Esophagus mucosa (tissue), 1 donor: Measurements from ENCODE around the gene TENT4B. TPM values are rescaled to one million over a fixed set of nuclear protein-coding genes. Genes with fewer than 3 reads are reported as not detected.

ENCODE experiments used
- ATAC-seq: fragments of 200-7000 bp; cut with Tn5 transposase; one replicate; pipeline ENCODE4 v1.9.1; 2020
- total RNA-seq: library from RNA; stranded (reverse); gene quantifications from one replicate; pipeline ENCODE4 v1.2.4, GENCODE V29; 2023
- donor health status: DM: yes; HTN: yes; CAD: no.

TENT4B gene
- total RNA-seq, 1 donor from 2014 or later = 6.7 TPM

GRCh38 chr16:50260206-50261159 is 107.4 kb downstream of the TENT4B start:
- ATAC-seq = no peak

GRCh38 chr16:50261160-50261706 is 108.1 kb downstream of the TENT4B start:
- no peak for ATAC-seq

GRCh38 chr16:50261707-50262235 is 108.7 kb downstream of the TENT4B start:
- ATAC-seq = no peak

- ATAC-seq = no peak
Measured at GRCh38 chr16:50263060-50263909, 110.2 kb downstream of the TENT4B start.

GRCh38 chr16:50263940-50264929 is 111.1 kb downstream of the TENT4B start:
- no peak for ATAC-seq

- peak; percentile 48 for ATAC-seq
Measured at GRCh38 chr16:50265260-50265659, 112.2 kb downstream of the TENT4B start.

GRCh38 chr16:50265716-50266336 is 112.7 kb downstream of the TENT4B start:
- ATAC-seq = no peak

GRCh38 chr16:50266337-50267091 is 113.4 kb downstream of the TENT4B start, which contains the start of gene ADCY7:
Gene ADCY7 (plus strand): TSS chr16:50266551. CDS start chr16:50288180, 21,629 bp downstream.
- ATAC-seq = peak; percentile 89

GRCh38 chr16:50267151-50267631 is 114.1 kb downstream of the TENT4B start:
- ATAC-seq = no peak

GRCh38 chr16:50267651-50268050 is 114.5 kb downstream of the TENT4B start:
- ATAC-seq = no peak

- ATAC-seq = no peak
Measured at GRCh38 chr16:50268352-50268751, 115.2 kb downstream of the TENT4B start.

- no peak for ATAC-seq
Measured at GRCh38 chr16:50269061-50269705, 116.1 kb downstream of the TENT4B start.

- ATAC-seq = no peak
Measured at GRCh38 chr16:50269769-50270509, 116.8 kb downstream of the TENT4B start.

GRCh38 chr16:50270510-50271147 is 117.5 kb downstream of the TENT4B start:
- no peak for ATAC-seq

- ATAC-seq = no peak
Measured at GRCh38 chr16:50271148-50272041, 118.3 kb downstream of the TENT4B start.

- ATAC-seq = no peak
Measured at GRCh38 chr16:50272111-50272571, 119.0 kb downstream of the TENT4B start.
